GM19324 (cell line): ENCODE measurements around the gene PLPPR1.

Experiments used
- ATAC-seq: cut with Tn5 transposase; IDR thresholded peaks from one replicate; pipeline ENCODE4 v1.9.1; 2021; ENCODE audit warnings: mild to moderate bottlenecking, moderate library complexity; ENCODE audit not compliant: unreplicated experiment, low FRiP score

Gene PLPPR1

GRCh38 chr9:101197026-101197425, 168.5 kb downstream of the PLPPR1 start:
- no peak for ATAC-seq

- ATAC-seq = no peak
These were observed 172.3 kb downstream of the PLPPR1 start for GRCh38 chr9:101200852-101201251.

GRCh38 chr9:101201630-101202029, 173.1 kb downstream of the PLPPR1 start:
- ATAC-seq = no peak

DNA sequence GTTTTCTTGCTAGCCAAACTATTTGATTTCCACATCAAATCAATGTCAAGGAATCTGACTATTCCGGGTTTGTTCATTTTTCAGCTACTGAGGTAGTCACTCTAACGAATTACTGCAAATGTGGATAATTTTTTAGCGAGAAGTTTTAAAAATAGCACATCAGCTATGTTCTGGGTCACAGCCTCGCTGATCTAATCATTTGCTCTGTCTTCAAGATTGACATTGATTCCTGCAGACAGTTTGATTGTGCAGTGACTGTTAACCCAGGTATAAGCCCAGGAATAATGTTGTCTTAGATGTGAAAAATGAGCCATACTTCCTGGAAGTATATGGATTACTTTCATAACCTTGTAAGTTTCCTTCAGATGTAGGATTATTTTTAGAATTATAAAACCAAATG, 181.1 kb downstream of the PLPPR1 start:
- ATAC-seq = no peak

GRCh38 chr9:101212661-101213060, 184.1 kb downstream of the PLPPR1 start:
- no peak for ATAC-seq

DNA sequence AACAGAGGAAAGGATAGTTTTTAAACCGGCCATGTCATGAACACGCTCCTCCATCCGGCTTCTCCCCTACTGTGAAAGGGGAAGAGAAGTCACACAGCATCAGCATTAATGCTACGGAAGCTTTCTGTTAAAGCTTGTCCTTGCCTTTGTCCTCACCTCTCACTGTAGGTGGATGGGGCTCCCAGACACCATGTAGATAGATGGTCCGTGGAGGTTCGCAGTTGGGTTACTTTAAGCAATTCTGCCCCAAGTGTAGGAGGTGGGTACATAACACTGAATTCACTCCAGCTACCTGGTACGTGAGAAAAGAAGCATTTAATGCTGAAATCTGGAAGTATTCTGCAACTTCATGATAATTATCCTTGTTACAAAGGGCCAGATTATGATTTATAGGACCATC, 190.5 kb downstream of the PLPPR1 start:
- ATAC-seq = no peak

DNA sequence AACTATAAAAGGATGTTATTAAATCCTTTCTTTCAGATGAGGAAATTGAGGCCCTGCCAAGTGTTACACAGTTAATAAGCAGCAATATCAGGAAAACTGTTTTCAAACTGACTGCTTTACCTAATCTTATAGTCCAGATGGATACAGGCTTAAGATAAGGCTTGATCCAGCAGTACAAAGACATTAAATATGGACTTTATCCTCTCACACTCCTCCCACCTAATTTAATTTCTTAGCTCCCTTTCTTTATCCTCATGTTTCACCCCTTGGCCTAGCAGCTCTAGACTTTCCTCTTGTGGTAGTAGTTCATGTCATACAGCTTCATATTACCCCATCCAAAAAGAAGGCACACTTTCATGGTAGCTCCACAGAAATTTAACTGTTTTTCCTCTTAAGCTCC, 191.8 kb downstream of the PLPPR1 start:
- ATAC-seq = no peak

GRCh38 chr9:101225271-101225670, 196.7 kb downstream of the PLPPR1 start:
- ATAC-seq = no peak

GRCh38 chr9:101226161-101226560, 197.6 kb downstream of the PLPPR1 start:
- no peak for ATAC-seq

DNA sequence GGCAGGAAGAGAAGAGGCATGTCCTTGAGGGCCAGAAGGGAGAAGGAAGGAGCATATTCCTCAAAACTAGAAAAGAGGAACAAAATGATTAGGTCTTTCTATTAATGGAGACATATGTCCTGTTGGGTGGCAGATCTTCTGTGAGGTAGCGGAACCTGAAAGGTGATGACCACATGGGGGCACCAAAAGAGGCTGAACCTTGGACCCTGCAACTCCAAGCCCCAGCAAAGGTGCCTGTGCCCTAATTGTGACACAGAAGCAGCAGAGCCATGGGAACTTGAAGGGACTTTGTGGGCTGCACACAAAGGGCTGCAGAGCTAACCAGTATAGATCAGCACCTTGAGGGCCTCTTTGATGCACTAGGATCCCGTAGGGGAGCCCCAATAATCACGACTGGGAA, 198.3 kb downstream of the PLPPR1 start:
- ATAC-seq = no peak

DNA sequence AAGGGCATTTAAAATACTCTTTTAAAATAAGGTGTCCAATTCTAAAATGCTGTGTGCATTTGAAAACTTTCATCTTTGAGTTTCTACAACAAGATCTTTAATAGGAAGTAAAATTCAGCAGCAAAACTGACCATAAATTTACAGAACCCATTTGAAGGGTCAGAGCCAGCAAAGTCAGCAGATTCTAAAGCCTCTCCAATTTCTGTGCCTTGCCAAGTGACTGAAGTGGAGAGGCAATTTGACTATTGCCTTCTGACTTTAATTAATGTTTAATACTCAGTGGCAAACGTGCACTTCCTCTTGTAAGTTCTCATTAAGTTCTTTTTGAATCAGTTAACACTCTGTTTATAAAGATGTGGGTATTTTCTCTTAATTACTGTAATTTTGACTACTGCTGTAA, 201.1 kb downstream of the PLPPR1 start:
- no peak for ATAC-seq

DNA sequence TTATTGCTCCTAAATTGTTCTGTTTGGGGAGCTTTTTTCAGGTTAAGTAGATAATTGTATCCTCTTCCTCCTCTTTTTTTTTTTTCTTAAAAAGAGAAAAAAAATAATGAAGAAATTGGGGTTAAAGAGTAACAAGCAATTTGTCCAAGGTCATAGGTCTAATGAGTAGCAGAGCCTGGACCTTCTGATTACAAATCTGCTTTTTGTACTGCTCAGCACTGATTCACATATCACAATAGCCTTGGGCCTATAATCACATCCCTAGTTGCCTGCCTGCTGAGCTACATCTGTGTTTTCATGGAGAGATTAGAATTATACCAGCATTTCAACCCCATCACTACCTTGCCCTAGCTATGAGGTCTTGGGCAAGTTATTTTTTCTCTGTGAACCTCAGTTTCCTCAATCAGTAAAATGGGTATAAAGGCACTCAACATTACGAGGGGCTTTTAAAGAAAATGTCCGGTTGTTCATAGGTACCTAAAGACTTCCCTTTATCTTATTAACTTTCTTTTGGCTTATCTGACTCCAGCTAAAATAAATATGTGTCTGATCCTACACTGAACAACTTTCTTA, 204.0 kb downstream of the PLPPR1 start:
- ATAC-seq = no peak

DNA sequence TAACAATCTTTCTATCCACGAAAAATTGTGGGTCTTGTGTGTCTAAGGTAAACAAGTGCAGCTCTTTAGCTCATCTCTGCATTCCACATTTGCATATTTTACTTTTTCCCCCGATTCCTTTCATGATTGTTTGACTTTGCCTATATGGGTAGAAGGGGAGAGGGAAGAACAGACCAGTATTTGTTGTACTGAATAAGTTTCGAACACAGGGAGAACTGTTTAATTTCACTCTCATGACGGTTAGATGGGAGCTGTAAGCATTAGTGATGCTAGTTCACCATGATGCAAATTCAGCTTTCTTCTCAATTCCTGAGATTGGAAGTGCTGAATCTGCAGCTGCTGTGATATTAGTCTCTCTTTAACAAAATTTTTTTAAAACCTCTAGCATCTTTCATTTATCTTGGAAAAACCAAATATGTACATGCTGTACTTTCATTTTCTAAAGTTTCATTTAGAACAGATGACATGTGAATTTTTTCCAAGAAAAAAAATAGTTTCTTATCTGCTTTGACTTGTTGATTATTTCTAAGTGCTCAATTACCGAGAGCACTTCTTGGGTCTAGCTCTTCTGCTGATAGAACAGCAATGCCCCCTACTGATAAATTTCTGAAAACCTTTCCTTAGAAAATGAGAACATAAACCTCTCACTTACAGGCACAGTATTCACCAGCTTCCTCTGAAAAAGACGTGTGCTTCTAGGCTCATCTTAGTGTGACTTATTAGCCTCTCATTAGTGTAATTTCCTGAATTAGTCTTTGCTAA, 206.8 kb downstream of the PLPPR1 start:
- no peak for ATAC-seq

- ATAC-seq = no peak
These were observed 214.1 kb downstream of the PLPPR1 start for GRCh38 chr9:101242651-101243050.

DNA sequence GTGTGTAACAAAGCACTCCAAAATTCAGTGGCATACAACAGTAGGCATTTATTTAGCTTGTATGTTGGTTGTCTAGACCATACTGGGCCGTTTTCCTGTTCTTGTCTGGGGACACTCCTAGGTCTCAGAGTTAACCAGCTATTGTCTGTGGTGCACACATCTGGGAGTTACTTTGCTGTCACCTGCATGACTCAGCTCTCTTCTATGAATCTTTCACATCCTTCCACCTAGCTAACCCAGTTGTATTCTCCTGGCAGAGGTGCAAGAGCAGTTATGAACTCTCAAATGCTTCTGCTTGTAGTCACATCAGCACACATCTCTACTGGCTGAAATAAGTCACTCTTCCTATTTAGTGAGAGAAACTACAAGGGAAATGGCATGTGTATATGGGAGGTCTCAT, 218.2 kb downstream of the PLPPR1 start:
- no peak for ATAC-seq

DNA sequence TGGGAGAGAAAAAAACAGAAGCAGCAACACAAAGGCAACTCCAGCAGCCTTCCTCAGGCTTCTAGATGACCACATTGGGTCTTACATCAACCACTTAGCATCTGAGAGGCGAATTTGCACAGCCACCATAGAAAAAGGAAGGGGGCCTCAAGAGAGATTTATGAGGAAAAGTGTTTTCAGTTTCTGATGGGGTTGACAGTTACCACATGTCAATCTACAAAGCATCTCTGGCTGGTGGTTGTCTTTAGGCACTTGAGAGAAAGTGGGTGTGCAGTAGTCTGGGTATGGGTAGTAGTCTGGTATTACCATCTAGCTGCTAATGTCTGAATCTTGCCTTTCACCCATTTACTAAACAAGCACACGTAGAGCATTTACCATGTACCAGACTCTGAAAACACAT, 218.8 kb downstream of the PLPPR1 start:
- no peak for ATAC-seq

- ATAC-seq = no peak
These were observed 226.4 kb downstream of the PLPPR1 start for GRCh38 chr9:101254733-101255433.

DNA sequence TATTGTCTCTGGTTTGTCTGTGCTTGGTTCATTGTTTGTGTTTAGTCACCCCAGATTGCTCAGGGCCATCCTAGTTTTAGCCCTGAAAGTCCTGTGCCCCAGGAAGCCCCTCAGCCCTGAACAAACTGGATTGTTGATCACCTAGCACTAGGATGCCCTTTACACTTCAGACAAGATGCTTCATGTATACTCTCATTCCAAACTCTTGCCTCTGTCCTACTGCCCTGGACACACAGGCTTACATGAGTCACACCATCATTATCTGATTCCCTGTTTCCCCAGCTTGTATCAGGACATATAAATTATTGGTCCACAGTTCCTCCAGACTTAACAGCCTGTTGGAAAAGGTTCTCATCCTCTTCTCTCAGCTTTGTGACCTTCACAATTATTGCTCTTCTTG, 236.2 kb downstream of the PLPPR1 start:
- ATAC-seq = no peak

DNA sequence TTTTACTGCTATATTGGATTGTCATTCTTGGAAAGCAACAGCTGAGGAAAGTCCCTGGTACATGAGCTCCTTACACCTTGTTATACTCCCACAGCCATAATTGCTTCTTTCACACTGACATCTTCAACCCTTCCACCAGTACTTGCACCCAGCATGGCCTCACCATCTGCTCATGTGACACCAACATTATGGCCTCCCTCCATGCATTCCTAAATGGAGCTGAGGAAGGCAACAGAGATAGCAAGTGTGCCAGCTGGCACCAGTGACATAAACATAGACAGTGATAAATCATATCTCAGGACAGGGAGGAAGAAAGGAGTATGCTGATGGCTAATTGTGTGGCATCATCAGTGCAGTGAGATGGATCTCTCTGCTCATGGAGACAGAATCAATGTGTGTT, 236.7 kb downstream of the PLPPR1 start:
- ATAC-seq = no peak

DNA sequence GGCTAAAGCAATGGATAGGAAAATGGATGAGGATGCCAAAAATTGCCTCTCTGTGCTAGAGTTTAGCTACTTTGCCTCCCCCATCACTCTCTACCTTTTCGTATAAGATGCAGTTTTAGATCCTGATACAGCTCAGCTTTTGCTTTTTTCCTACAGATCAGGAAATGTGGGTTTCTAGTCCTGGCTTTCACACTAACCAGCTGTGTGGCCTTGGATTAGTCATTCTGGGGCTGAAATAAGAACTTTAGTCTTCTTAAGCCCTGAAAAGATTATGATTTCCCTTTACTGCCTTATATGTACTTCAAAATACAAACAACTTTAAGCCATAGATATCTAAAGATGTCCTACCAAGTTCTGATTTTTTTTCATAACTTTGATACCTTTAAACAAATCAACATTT, 239.9 kb downstream of the PLPPR1 start:
- no peak for ATAC-seq

DNA sequence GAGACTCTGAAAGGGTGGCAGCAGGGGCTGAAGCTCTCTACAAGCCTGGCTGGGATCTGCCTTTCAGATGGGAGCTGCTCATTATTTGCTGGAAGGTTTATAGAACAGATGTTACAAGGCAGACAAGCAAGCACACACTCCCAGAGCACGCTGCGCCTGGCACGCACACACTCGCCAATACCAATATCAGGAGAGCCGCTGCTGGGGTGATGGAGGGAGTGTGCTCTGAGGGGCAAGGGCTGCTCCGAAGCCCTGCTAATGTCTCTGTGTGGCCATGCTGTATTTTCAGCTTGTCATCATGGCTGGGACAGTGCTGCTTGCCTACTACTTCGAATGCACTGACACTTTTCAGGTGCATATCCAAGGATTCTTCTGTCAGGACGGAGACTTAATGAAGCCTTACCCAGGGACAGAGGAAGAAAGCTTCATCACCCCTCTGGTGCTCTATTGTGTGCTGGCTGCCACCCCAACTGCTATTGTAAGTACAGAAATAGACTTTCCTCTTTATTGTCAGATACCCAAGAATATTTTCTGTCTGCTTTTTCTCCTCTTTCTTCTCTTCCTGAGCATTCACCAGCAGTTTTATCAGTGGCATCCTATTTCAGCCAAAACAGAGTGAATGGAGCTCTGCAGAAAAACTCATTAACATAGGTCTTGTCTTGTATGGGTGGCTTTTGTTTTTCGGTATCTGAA, 241.2 kb downstream of the PLPPR1 start:
- no peak for ATAC-seq
